ENCODE measurements around the gene TCF4.

The TCF4 gene

GRCh38 chr18:55346961-55347740 is 240.8 kb downstream of the TCF4 start:
- no peak for DNase-seq (ENCODE audit: low read depth)

GRCh38 chr18:55346387-55346786 is 241.6 kb downstream of the TCF4 start:
- no peak for DNase-seq (ENCODE audit: low read depth)

GRCh38 chr18:55345103-55345950 is 242.7 kb downstream of the TCF4 start:
- DNase-seq (ENCODE audit: low read depth), result no peak

- DNase-seq (ENCODE audit: low read depth), result no peak
These were observed 244.5 kb downstream of the TCF4 start for GRCh38 chr18:55343396-55344073.

GRCh38 chr18:55340998-55341397 is 247.0 kb downstream of the TCF4 start:
- no peak for DNase-seq (ENCODE audit: low read depth)

GRCh38 chr18:55339990-55340389 is 248.0 kb downstream of the TCF4 start:
- DNase-seq (ENCODE audit: low read depth), result no peak

GRCh38 chr18:55338978-55339650 is 248.9 kb downstream of the TCF4 start:
- DNase-seq (ENCODE audit: low read depth), result no peak

- DNase-seq (ENCODE audit: low read depth), result no peak
These were observed 250.0 kb downstream of the TCF4 start for GRCh38 chr18:55337908-55338521.

- no peak for DNase-seq (ENCODE audit: low read depth)
These were observed 250.9 kb downstream of the TCF4 start for GRCh38 chr18:55337138-55337537.

- no peak for DNase-seq (ENCODE audit: low read depth)
These were observed 251.4 kb downstream of the TCF4 start for GRCh38 chr18:55336438-55337100.

GRCh38 chr18:55334875-55335274 is 253.1 kb downstream of the TCF4 start:
- no peak for DNase-seq (ENCODE audit: low read depth)

GRCh38 chr18:55331301-55331700 is 256.7 kb downstream of the TCF4 start:
- no peak for DNase-seq (ENCODE audit: low read depth)

GRCh38 chr18:55328301-55328700 is 259.7 kb downstream of the TCF4 start:
- DNase-seq (ENCODE audit: low read depth), result no peak

GRCh38 chr18:55327454-55327853 is 260.5 kb downstream of the TCF4 start:
- DNase-seq (ENCODE audit: low read depth), result no peak

- no peak for DNase-seq (ENCODE audit: low read depth)
These were observed 261.9 kb downstream of the TCF4 start for GRCh38 chr18:55326134-55326533.

- DNase-seq (ENCODE audit: low read depth), result no peak
These were observed 263.8 kb downstream of the TCF4 start for GRCh38 chr18:55324166-55324565.

GRCh38 chr18:55323051-55323994 is 264.7 kb downstream of the TCF4 start:
- DNase-seq (ENCODE audit: low read depth), result no peak

- peak; percentile 85 for DNase-seq (ENCODE audit: low read depth)
These were observed 265.7 kb downstream of the TCF4 start for GRCh38 chr18:55322178-55322735.

All from GM04503 (cell line).